SK-N-MC (cell line): ENCODE measurements around the gene ANP32B.

Source experiments
- EZH2 ChIP-seq: fragments of 200-600 bp; sonication (generic); IDR thresholded peaks from one replicate; pipeline ENCODE4 v1.6.1; 2017; ENCODE audit warnings: antibody characterized with exemption
- POLR2AphosphoS5 ChIP-seq: IDR thresholded peaks from 2 replicates; pipeline ENCODE4 v1.6.1; 2012; ENCODE audit warnings: mild to moderate bottlenecking, low read depth, low read length, borderline replicate concordance

DNA sequence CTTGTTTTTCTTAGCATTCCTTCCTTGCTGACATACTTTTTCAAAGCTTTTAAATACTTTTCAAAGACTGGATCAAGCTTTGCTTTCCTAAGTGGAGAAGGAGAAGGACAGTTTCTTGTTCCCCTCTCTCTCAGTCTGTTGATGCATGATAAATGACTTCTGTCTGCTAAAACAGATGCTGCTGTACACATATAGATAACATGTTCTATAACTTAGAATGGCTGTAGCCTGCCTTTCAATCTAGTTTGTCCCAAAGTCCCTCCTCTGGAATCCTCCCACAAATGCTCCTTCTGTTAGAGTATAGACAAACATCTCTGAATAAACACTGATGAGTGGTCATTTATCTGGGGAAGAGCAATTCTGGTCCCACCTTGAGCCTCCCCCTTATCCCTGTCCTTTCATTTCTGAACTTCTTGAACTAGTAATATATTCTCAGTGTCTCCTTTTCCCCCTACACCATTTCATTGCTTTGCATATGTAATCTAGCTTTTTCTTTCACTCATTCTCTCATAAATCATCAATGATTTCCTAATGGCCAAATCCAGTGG is 39.8 kb upstream of the ANP32B start:
- TF ChIP-seq POLR2AphosphoS5, result no peak
- no peak for TF ChIP-seq EZH2
